NCI-H1417 treated with DMSO at 0.1 percent for 48 hours (cell line): ENCODE data around the gene DEUP1.

Source experiments
- DNase-seq: peaks from one replicate; lab custom pipeline; 2025; lab: John Stamatoyannopoulos, UW

DEUP1 gene

DNA sequence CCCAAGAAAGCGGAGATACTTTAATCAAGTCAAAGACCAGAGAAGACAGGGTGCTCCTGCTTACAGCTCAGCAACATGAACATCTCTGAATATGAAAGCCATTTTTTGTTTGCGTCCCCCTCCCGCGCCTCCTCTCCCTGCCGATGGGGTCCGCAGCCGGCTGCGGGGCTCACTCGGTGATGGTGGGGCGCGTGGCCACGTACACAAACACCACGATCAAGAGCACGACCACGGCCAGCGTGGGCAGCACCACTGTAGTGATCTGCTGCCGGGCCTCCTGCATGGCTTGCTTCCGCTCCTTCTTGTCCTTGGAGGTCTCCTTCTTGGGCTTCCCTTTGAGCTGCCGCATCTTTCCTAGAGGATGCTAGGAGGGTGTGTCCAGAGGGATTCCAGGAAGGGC lies 148.3 kb downstream of the DEUP1 start:
- DNase-seq = no peak

DNA sequence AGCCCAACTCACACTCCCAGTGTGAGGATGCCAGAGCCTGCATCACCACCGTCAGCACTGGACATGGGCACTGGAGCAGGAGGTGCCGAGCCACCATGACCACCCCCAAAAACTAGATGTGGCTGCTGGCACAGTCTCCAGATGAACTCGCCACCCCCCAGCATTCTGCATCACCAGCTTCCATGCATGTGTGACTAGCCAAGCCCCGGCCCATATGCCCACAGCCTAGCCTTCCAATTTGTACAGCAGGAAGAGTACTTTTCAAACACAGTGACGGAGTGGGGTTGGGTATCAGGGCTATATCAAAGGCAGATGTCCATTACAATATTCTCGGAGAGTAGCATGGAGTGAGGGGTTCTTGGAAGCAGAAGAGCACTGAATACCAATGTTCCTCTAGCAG lies 149.7 kb downstream of the DEUP1 start:
- DNase-seq = no peak

DNA sequence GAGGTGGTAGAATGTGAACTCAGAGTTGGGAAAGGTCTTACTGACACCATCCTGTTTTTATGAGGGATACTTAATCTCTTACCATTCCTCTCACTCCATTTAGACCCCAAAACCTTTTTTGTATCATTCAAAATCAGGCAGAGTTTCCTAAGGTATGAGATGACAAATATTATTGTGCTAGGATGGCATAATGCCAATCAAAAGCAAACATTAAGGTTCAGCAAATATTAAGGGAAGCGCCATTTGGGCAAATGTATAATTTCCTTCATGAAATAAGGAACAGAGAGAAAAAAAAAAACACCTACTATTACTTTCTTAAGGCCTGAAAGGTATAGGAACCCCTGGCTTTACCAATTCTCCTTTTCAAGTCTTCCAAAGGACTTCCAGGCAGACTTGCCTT lies 150.2 kb downstream of the DEUP1 start:
- DNase-seq = no peak

DNA sequence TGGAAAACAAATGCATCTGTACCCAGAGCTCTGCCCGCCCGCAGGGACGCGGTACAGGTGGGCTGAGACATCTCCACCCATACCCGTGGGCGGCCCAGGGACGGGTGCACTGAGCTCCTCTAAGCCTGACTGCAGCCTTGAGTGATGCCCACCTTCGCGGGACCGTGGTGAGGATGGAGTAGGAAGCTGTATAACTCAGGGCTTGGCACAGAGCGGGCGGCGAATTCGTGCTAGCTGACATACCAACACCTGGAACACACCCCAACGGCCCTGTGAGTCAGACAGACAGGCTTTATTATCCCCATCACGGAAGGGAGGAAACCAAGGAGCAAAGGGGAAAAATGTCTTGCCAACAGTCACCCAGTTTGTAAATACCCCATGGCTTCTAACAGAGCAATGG lies 150.7 kb downstream of the DEUP1 start:
- DNase-seq = no peak

DNA sequence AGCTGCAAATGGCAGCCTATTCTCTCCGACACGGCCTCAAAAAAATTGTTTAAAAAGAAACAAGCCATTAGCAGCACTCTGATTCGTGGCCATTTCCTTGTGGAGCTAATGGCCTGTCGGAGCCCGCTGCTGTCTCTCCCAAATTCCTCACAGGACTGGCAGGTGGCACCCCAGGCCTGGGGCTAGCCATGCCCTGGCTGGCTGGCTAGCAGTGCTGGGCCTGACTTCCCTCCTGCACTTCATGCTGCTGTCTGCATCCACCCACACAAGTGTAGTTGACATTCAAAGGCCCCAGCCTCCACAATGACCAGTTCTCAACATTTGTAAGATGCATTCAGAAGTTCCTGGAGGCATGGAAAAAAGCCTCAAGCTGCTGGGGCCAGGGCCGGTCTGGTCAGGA lies 151.2 kb downstream of the DEUP1 start:
- no peak for DNase-seq

DNA sequence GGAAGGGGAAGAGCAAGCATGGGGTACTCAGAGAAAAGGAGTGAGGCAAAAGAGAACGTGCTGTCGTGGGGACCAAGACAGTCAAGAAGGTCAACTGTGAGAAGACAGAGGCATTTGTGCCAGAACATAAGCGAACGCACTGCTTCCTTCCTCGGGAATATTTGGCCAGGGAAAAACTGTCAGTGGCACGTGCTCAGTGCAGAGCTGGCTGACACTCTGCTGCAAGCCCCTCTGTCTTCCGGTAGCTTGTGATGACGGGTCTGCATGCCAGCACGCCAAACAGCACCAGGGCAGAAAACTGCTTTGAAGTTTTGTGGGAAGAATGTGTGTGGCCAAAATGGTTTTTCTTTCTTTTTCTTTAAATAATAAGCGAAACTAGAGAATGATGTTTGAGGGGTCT lies 152.0 kb downstream of the DEUP1 start:
- no peak for DNase-seq

DNA sequence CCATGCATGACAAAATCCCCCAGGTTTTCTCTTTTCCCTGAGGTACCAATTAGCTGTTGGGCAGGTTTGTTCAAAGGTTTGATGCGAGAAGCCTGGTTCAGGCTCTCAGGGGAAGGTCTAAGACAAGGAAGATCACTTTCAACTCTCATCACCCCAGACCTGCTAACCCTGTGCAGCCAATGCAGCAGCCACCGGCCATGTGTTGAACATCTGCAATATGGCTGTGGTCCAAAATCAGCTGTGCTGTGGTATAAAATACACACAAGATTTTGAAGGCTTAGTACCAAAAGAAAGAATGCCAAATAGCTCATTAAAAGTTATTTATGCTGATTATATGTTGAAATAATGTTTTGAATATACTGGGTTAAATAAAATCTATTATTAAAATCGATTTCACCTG lies 154.2 kb downstream of the DEUP1 start:
- no peak for DNase-seq

DNA sequence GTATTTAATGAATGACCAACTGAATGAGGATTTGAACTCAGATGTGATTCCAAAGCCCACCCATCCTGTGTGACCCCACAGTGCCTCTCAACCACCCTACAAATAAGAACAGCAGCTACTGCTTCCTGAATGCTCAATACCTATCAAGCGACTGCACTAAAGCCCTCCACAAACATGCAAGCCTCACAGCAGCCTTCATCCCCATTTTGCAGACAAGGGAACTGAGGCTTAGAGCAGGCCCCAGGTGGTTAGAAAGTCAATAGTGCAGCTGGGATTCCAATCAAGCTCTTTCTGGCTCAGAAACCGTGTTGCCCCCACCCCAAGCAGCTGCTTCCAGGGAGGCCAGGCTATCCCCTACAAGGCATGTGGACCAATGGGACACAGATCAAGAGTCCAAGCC lies 155.4 kb downstream of the DEUP1 start:
- no peak for DNase-seq

DNA sequence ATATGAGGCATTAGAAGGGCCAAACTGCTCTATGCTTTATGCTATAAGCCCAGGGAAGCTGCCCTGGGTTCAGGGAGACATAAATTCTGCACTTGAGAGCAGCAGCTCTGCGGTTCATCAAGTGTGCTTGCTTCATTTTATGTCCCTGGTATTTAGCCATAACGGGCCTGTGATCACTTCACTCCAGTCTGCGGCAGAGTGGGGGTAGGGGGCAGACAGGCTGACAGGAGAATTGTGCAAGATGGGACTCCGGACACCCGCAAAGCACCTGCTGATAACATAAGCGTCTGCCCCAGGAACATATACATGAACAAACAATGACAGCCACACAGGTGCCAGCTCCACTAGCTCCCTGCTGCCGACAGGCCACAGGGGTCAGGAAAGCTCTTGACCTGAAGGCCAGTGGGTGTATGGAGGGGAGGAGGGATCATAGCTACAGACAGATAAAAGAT lies 156.5 kb downstream of the DEUP1 start:
- no peak for DNase-seq
